ENCODE data around the gene COL19A1.

Gene COL19A1

DNA sequence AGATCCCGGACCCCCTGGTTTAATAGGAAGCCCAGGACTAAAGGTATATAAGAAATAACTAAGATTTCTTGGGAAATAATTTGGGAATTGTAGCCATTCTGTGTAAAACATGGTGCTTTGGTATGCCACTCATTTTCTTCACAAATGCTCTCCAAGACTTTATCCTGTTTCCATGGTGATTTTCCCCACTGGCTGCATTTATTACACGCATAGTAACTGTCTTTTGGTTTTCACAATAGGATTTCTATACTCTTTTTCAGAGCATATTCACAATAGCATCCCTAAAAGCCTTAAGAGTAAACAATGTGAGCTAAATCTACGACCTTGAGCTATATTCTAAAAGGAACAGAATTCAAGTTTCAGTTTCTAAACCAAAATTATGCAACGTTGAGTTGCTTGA, 275.7 kb downstream of the COL19A1 start:
- H3K4me3 ChIP-seq (ENCODE audit: low read depth, low read length): no peak overlapping the region
- no peak for DNase-seq (ENCODE audit: low read depth)
- TF ChIP-seq CTCF (IDR thresholded peaks at IDR 0.05; ENCODE audit: control insufficient read depth, extremely low read depth, insufficient read depth): no peak

- H3K4me3 ChIP-seq (ENCODE audit: low read depth, low read length): no peak overlapping the region
- no peak for TF ChIP-seq CTCF (IDR thresholded peaks at IDR 0.05; ENCODE audit: control insufficient read depth, extremely low read depth, insufficient read depth)
- DNase-seq (ENCODE audit: low read depth): no peak
These were observed 278.8 kb downstream of the COL19A1 start for GRCh38 chr6:70145178-70145577.

GRCh38 chr6:70149209-70149788, 282.9 kb downstream of the COL19A1 start:
- H3K4me3 ChIP-seq (ENCODE audit: low read depth, low read length): no peak overlapping the region
- no peak for TF ChIP-seq CTCF (IDR thresholded peaks at IDR 0.05; ENCODE audit: control insufficient read depth, extremely low read depth, insufficient read depth)
- no peak for DNase-seq (ENCODE audit: low read depth)

- DNase-seq (ENCODE audit: low read depth): no peak
- TF ChIP-seq CTCF (IDR thresholded peaks at IDR 0.05; ENCODE audit: control insufficient read depth, extremely low read depth, insufficient read depth): no peak
- H3K4me3 ChIP-seq (ENCODE audit: low read depth, low read length): no peak overlapping the region
These were observed 284.2 kb downstream of the COL19A1 start for GRCh38 chr6:70150521-70150920.

DNA sequence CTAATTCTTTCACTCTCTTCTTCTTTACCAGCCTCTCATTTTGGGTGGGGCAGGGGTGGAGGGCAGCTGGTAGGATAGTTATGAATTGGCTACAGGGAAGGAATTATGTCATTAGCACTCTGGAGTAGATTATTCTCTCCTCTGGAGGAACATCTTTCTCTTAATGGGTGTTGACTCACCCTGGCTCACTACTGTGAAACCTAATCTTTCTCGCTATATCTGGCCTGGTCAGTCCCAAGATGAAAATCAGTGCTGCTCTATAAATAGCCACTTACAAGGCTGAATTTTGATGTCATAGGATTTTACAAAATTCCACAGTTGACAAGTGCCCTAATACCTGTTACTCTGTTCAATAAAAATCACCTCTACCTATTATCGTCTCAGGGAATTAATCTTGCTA, 285.3 kb downstream of the COL19A1 start:
- no peak for DNase-seq (ENCODE audit: low read depth)
- no peak for TF ChIP-seq CTCF (IDR thresholded peaks at IDR 0.05; ENCODE audit: control insufficient read depth, extremely low read depth, insufficient read depth)
- no peak overlapping the region for H3K4me3 ChIP-seq (ENCODE audit: low read depth, low read length)

GRCh38 chr6:70152786-70153185, 286.4 kb downstream of the COL19A1 start:
- TF ChIP-seq CTCF (IDR thresholded peaks at IDR 0.05; ENCODE audit: control insufficient read depth, extremely low read depth, insufficient read depth): no peak
- DNase-seq (ENCODE audit: low read depth): no peak
- no peak overlapping the region for H3K4me3 ChIP-seq (ENCODE audit: low read depth, low read length)

- DNase-seq (ENCODE audit: low read depth): no peak
- H3K4me3 ChIP-seq (ENCODE audit: low read depth, low read length): no peak overlapping the region
- TF ChIP-seq CTCF (IDR thresholded peaks at IDR 0.05; ENCODE audit: control insufficient read depth, extremely low read depth, insufficient read depth): no peak
These were observed 290.7 kb downstream of the COL19A1 start for GRCh38 chr6:70157086-70157485.
